ENCODE data around the gene ANXA2. TPM values are rescaled to one million over a fixed set of nuclear protein-coding genes. Genes with fewer than 3 reads are reported as not detected.
"Not testable (repeated sequence)": the region's sequence is repeated elsewhere in the genome, so short reads cannot be mapped to it uniquely, and the experiment has no call there.

Gene ANXA2
- polyA plus RNA-seq, 1 of the 3 experiments (the other 2 are of a cell fraction): 4,669 TPM

- Histone ChIP-seq H3F3A (replicated peaks; ENCODE audit: insufficient read depth) (peaks cover 9% of the 10 kb centered on the region), H3K9ac (no peak overlapping the region), H3K4me3 (ENCODE audit: low read depth in 2 of 2, low read length in 1 of 2) (no peak overlapping the region), H3K9me2 (no peaks in the 10 kb centered on the region), H4K20me1 (ENCODE audit: insufficient read depth) (no peaks in the 10 kb centered on the region), H3K27ac (ENCODE audit: low read depth in 2 of 2, low read length in 1 of 2) (no peak overlapping the region), H3K9me3 (no peaks in the 10 kb centered on the region), H2AFZ (ENCODE audit: low read depth) (no peak overlapping the region), H3K4me2 (no peak overlapping the region), H3K27me3 (ENCODE audit: insufficient read depth) (no peaks in the 10 kb centered on the region), H3K36me3 (replicated peaks in 1 of 2; ENCODE audit: control insufficient read depth in 1 of 2, insufficient read depth in 2 of 2, low read length in 1 of 2) (no peaks in the 10 kb centered on the region), H3K79me2 (ENCODE audit: insufficient read depth) (no peaks in the 10 kb centered on the region), H3K4me1 (ENCODE audit: control insufficient read depth in 1 of 2, insufficient read depth in 2 of 2, low read depth in 1 of 2, low read length in 1 of 2) (no peaks in the 10 kb centered on the region)
- no peak for TF ChIP-seq JUND (IDR thresholded peaks at IDR 0.05)
- no peak for TF ChIP-seq USF2 (IDR thresholded peaks at IDR 0.05; ENCODE audit: borderline replicate concordance, low read depth, low read length)
- TF ChIP-seq MEF2A (IDR thresholded peaks at IDR 0.05; ENCODE audit: borderline replicate concordance, low read depth): no peak
- TF ChIP-seq NFIC (IDR thresholded peaks at IDR 0.05; ENCODE audit: borderline replicate concordance): no peak
- no peak for TF ChIP-seq NRF1 (IDR thresholded peaks at IDR 0.05; ENCODE audit: low read depth, low read length)
- TF ChIP-seq, protein P1, sequence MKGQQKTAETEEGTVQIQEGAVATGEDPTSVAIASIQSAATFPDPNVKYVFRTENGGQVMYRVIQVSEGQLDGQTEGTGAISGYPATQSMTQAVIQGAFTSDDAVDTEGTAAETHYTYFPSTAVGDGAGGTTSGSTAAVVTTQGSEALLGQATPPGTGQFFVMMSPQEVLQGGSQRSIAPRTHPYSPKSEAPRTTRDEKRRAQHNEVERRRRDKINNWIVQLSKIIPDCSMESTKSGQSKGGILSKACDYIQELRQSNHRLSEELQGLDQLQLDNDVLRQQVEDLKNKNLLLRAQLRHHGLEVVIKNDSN (IDR thresholded peaks at IDR 0.05; ENCODE audit: borderline replicate concordance, low read depth): no peak
- TF ChIP-seq EP300 (IDR thresholded peaks at IDR 0.05; ENCODE audit: borderline replicate concordance in 1 of 2, low read depth in 1 of 2, low read length in 1 of 2): no peak
- TF ChIP-seq TCF12 (IDR thresholded peaks at IDR 0.05): no peak
- DNase-seq: no peak
- ChIA-PET CTCF (interaction anchor here (1.1 to 2.3 kb wide), 5 partner anchors 9 to 107 kb away, joined by 3 to 9 read pairs (median 4); no protein-coding TSS in a partner anchor), POLR2A (no interaction called here)
- whole genome bisulfite sequencing (ENCODE audit: low lambda C conversion rate): 77% methylated on average over 4 of the region's 4 CpGs
Observed at GRCh38 chr15:60337076-60337475, 60.7 kb downstream of the ANXA2 start.

- H3K27me3 ChIP-seq (ENCODE audit: insufficient read depth); H2AFZ ChIP-seq (ENCODE audit: low read depth); H3K9ac ChIP-seq; H3K9me2 ChIP-seq; H3K4me3 ChIP-seq (ENCODE audit: low read depth in 2 of 2, low read length in 1 of 2); DNase-seq; H3K27ac ChIP-seq (ENCODE audit: low read depth in 2 of 2, low read length in 1 of 2); H3K4me1 ChIP-seq (ENCODE audit: control insufficient read depth in 1 of 2, insufficient read depth in 2 of 2, low read depth in 1 of 2, low read length in 1 of 2); POLR2A ChIA-PET; H3F3A ChIP-seq (replicated peaks; ENCODE audit: insufficient read depth); H4K20me1 ChIP-seq (ENCODE audit: insufficient read depth); H3K9me3 ChIP-seq; H3K79me2 ChIP-seq (ENCODE audit: insufficient read depth); H3K36me3 ChIP-seq (replicated peaks in 1 of 2; ENCODE audit: control insufficient read depth in 1 of 2, insufficient read depth in 2 of 2, low read length in 1 of 2); H3K4me2 ChIP-seq: not testable (repeated sequence)
- WGBS (ENCODE audit: low lambda C conversion rate): 69% methylated on average over 4 of the region's 4 CpGs
- CTCF ChIA-PET: interaction anchor here (0.8 to 1.3 kb wide), 2 partner anchors 9 to 185 kb away, joined by 3 to 6 read pairs; no protein-coding TSS in a partner anchor
Observed at GRCh38 chr15:60335296-60335695, 62.5 kb downstream of the ANXA2 start.

GRCh38 chr15:60328852-60329443, 68.8 kb downstream of the ANXA2 start:
- H3K27ac ChIP-seq (ENCODE audit: low read depth in 2 of 2, low read length in 1 of 2): no peak overlapping the region
- WGBS (ENCODE audit: low lambda C conversion rate): 18% methylated on average over 7 of the region's 7 CpGs
- ChIA-PET CTCF (interaction anchor here (0.6 to 5.3 kb wide), 26 partner anchors 8 to 618 kb away, joined by 3 to 61 read pairs (median 4); no protein-coding TSS in a partner anchor), POLR2A (no interaction called here)
- no peak for TF ChIP-seq NRF1 (IDR thresholded peaks at IDR 0.05; ENCODE audit: low read depth, low read length)
- peak; percentile 72 for TF ChIP-seq SMC3 (IDR thresholded peaks at IDR 0.05; ENCODE audit: low read depth, low read length)
- TF ChIP-seq RAD21 (IDR thresholded peaks at IDR 0.05; ENCODE audit: low read length): peak; percentile 52
- no peak for TF ChIP-seq TAF1 (IDR thresholded peaks at IDR 0.05; ENCODE audit: borderline replicate concordance, low read depth, low read length)
- no peak for TF ChIP-seq FOSL2 (IDR thresholded peaks at IDR 0.05; ENCODE audit: borderline replicate concordance, low read depth)
- TF ChIP-seq POLR2AphosphoS5 (IDR thresholded peaks at IDR 0.05; ENCODE audit: low read depth, low read length): no peak
- TF ChIP-seq RFX5 (IDR thresholded peaks at IDR 0.05; ENCODE audit: low read length): no peak
- peak; percentile 94 for TF ChIP-seq CTCF (IDR thresholded peaks at IDR 0.05)
- no peak overlapping the region for H2AFZ ChIP-seq (ENCODE audit: low read depth)
- no peaks in the 10 kb centered on the region for H3K79me2 ChIP-seq (ENCODE audit: insufficient read depth)
- H3K36me3 ChIP-seq (replicated peaks in 1 of 2; ENCODE audit: control insufficient read depth in 1 of 2, insufficient read depth in 2 of 2, low read length in 1 of 2): no peaks in the 10 kb centered on the region
- H3K9ac ChIP-seq: no peak overlapping the region
- H3K9me3 ChIP-seq: no peaks in the 10 kb centered on the region
- H3K4me3 ChIP-seq (ENCODE audit: low read depth in 2 of 2, low read length in 1 of 2): peak overlapping the region in 1 of 2 experiments; percentile 34; a peak in 1 of 4 replicates
- H3K27me3 ChIP-seq (ENCODE audit: insufficient read depth): peaks cover 11% of the 10 kb centered on the region; the same call in 1 of the 2 replicates
- peak; percentile 36 for DNase-seq
- H3K4me2 ChIP-seq: no peak overlapping the region
- H3F3A ChIP-seq (replicated peaks; ENCODE audit: insufficient read depth): peaks cover 3% of the 10 kb centered on the region
- H3K4me1 ChIP-seq (ENCODE audit: control insufficient read depth in 1 of 2, insufficient read depth in 2 of 2, low read depth in 1 of 2, low read length in 1 of 2): peaks cover 0 to 9% of the 10 kb centered on the region in 2 experiments; a peak in 2 of 4 replicates
- H3K9me2 ChIP-seq: no peaks in the 10 kb centered on the region
- H4K20me1 ChIP-seq (ENCODE audit: insufficient read depth): no peaks in the 10 kb centered on the region
